HG03135 (cell line): ENCODE measurements around the gene TOM1.

Experiments used
- ATAC-seq: cut with Tn5 transposase; IDR thresholded peaks from one replicate; pipeline ENCODE4 v1.9.1; 2021; ENCODE audit warnings: mild to moderate bottlenecking, moderate library complexity; ENCODE audit not compliant: unreplicated experiment

Gene TOM1

GRCh38 chr22:35299673-35300499 lies at the start of gene TOM1:
Gene TOM1, plus strand, starts transcription at chr22:35299894. Its CDS starts 35 bp downstream, at chr22:35299929.
- ATAC-seq = peak; percentile 94

- no peak for ATAC-seq
These were observed 49.5 kb upstream of the TOM1 start for GRCh38 chr22:35250156-35250555.

- ATAC-seq = no peak
These were observed 45.7 kb upstream of the TOM1 start for GRCh38 chr22:35253946-35254345.

GRCh38 chr22:35257002-35257320 lies 42.7 kb upstream of the TOM1 start:
- ATAC-seq = no peak

- ATAC-seq = peak; percentile 86
These were observed 42.1 kb upstream of the TOM1 start, which contains the start of gene HMGXB4 for GRCh38 chr22:35257321-35258190. Gene HMGXB4, plus strand, starts transcription at chr22:35257493. Its CDS starts 4,898 bp downstream, at chr22:35262391.

- no peak for ATAC-seq
These were observed 41.3 kb upstream of the TOM1 start for GRCh38 chr22:35258191-35258988.

- no peak for ATAC-seq
These were observed 34.7 kb upstream of the TOM1 start for GRCh38 chr22:35264986-35265385.

GRCh38 chr22:35266277-35266676 lies 33.4 kb upstream of the TOM1 start:
- ATAC-seq = no peak

- no peak for ATAC-seq
These were observed 30.1 kb upstream of the TOM1 start for GRCh38 chr22:35269630-35270029.

GRCh38 chr22:35274154-35274871 lies 25.4 kb upstream of the TOM1 start:
- ATAC-seq = no peak

GRCh38 chr22:35275580-35275979 lies 24.1 kb upstream of the TOM1 start:
- no peak for ATAC-seq

- no peak for ATAC-seq
These were observed 23.7 kb upstream of the TOM1 start for GRCh38 chr22:35276019-35276418.

GRCh38 chr22:35288116-35288515 lies 11.6 kb upstream of the TOM1 start:
- ATAC-seq = no peak

- ATAC-seq = no peak
These were observed 6.9 kb upstream of the TOM1 start for GRCh38 chr22:35292786-35293185.

GRCh38 chr22:35296051-35296450 lies 3.6 kb upstream of the TOM1 start:
- no peak for ATAC-seq

- peak; percentile 13 for ATAC-seq
These were observed 449 bp upstream of the TOM1 start for GRCh38 chr22:35299217-35299672.

- no peak for ATAC-seq
These were observed 1.7 kb downstream of the TOM1 start for GRCh38 chr22:35301372-35301874.

GRCh38 chr22:35303029-35303624 lies 3.4 kb downstream of the TOM1 start:
- ATAC-seq = no peak

GRCh38 chr22:35305525-35306070 lies 5.9 kb downstream of the TOM1 start:
- no peak for ATAC-seq
